C4-2B (cell line): ENCODE measurements around the gene ZNF610.

Source experiments
- CTCF ChIP-seq: fragments of 450-650 bp; conservative IDR thresholded peaks from 2 replicates; pipeline ENCODE4 v1.5.1; 2017; ENCODE audit warnings: mild to moderate bottlenecking
- ZFX ChIP-seq: fragments of 450-650 bp; IDR thresholded peaks from 2 replicates; pipeline ENCODE4 v1.6.1; 2017

GRCh38 chr19:52322429-52322828 is 13.6 kb upstream of the ZNF610 start:
- TF ChIP-seq CTCF: no peak
- TF ChIP-seq ZFX: no peak
